GM13977 (cell line): ENCODE results near the gene GALNT14.

ENCODE experiments used
- DNase-seq: peaks from one replicate; pipeline ENCODE4 v3.0.0; 2012; ENCODE audit warnings: low spot score
- in situ Hi-C: fragments of 300-500 bp; cut with MboI; formaldehyde crosslinking; loops from one replicate; pipeline ENCODE4 v1.12.0; 2022; ENCODE audit warnings: low sequenced_read_pairs, low pct_unique_long_range_greater_than_20kb, mixed read lengths, inconsistent platforms; ENCODE audit not compliant: unreplicated experiment
- TF ChIP-seq, protein P1 (sequence below): IDR thresholded peaks from 2 replicates; pipeline ENCODE4 v1.5.1; 2012; ENCODE audit warnings: mild to moderate bottlenecking, control low read depth; ENCODE audit not compliant: insufficient read depth; ENCODE audit errors: extremely low read depth, missing control alignments

Gene GALNT14

DNA sequence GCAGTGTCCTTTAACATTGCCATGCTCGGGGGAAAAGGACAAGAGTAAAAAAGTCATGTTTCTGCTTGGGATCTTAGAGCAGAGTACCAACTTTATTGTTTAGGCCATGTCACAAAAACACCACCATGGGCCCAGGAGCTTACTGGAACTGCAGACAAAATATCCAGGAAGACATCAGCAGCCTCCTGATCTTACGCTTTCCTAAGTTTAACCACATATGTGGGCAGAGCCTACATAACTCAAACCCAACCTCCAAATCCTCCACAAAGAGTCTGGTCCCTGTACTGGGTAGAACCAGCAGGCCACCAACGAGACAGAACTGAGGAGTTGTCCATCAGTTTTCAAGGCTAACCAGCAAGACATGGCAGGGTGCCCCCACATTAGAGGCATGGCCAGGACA lies 10.3 kb downstream of the GALNT14 start:
- TF ChIP-seq, protein P1, sequence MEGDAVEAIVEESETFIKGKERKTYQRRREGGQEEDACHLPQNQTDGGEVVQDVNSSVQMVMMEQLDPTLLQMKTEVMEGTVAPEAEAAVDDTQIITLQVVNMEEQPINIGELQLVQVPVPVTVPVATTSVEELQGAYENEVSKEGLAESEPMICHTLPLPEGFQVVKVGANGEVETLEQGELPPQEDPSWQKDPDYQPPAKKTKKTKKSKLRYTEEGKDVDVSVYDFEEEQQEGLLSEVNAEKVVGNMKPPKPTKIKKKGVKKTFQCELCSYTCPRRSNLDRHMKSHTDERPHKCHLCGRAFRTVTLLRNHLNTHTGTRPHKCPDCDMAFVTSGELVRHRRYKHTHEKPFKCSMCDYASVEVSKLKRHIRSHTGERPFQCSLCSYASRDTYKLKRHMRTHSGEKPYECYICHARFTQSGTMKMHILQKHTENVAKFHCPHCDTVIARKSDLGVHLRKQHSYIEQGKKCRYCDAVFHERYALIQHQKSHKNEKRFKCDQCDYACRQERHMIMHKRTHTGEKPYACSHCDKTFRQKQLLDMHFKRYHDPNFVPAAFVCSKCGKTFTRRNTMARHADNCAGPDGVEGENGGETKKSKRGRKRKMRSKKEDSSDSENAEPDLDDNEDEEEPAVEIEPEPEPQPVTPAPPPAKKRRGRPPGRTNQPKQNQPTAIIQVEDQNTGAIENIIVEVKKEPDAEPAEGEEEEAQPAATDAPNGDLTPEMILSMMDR, result no peak
- in situ Hi-C loops, result no loop called here
- DNase-seq, result no peak

DNA sequence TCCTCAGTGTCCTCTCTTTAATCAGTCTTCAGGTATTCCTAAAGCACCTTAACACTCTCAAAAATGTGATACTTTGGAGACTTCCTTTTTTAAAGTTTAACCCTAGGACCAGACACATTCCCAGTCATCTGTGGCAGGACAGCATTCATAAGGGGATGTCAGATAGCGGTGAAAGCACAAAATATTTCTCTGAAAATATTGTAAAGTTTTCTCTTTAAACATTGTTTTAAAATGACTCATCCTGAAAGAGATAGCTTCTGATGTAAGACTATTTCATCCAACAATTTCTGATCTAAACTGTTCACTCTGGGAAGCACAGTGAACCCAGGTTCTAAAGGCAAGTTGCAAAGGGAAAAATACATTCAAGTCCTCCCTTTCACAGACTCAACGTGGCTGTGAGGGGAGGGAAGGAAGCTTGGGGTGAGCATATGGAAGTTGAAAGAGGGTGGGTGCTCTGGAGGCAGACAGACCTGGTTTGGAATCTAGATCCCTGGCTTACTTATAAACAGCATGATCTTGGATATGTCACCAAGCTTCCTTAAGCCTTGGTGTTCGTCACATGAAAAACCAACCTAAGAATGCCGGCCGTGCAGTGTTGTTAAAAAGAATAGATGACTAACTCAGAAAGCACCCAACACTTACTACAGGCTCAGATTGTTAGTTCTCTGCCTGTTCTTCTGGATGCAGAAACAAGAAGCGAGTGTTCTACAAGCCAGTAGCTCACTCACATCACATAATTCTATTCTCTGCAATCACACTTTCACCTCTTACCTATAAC lies 12.1 kb downstream of the GALNT14 start:
- DNase-seq, result no peak
- TF ChIP-seq, protein P1, result no peak
- in situ Hi-C loops, result no loop called here

DNA sequence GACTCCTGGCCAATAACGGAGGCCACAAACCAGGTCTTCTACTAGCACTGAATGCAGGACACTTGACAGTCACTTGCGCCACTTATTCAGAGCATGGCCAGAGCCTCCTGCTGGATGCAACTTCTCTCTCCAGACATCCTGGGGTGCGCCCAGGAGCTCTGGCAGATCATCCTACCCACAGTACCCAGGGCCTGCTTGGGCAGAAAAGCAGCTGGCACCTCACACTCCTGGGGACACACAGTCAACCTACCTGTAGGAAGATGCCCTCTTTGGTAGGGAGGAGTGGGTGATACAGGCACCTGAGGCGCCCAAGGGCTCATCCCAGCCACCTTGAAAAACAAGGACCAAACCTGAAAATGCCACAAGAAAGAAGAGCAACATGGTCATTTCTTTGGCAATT lies 13.3 kb downstream of the GALNT14 start:
- DNase-seq, result no peak
- TF ChIP-seq, protein P1, result no peak
- in situ Hi-C loops, result no loop called here

DNA sequence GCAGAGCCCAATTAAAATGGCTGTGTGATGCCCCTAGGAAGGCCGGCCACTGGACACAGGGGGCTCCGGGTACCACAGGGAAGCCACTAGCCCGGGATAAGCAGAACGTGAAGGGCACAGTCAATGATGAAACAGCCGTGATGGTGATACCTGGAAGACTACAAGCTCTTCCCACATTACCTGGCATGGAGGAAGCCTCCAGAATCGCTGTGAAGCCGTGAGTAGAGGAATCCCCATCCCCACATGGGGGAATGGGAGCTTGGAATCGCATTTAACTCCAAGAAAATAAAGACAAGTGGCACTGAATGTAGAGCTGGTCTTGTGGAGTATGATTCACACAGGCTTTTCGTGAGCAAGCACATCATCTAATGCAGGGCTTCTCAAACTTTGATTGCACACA lies 16.1 kb downstream of the GALNT14 start:
- in situ Hi-C loops, result no loop called here
- TF ChIP-seq, protein P1, result no peak

DNA sequence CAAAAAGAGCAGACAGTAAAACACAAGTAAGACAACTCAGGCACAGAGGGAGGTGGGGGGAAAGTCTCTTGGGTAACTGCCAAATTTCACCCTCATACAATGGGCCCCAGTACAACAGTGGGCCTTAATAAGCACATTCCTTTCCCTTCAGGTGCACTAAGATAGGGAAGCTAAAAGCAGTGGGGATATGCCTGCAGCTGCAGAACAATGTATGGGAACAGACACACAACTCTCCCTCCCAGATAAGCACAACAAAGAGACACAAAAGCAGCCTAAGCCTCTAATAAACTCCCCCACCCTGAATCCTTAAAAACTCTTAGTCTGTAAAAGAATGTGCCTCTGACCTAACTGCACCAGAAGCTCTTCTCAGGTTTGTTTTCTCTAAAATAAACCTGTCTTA lies 24.5 kb downstream of the GALNT14 start:
- in situ Hi-C loops, result no loop called here
- TF ChIP-seq, protein P1, result no peak
- no peak for DNase-seq

More for the DNA sequence above, 16.1 kb downstream of the GALNT14 start:
- DNase-seq, result no peak

DNA sequence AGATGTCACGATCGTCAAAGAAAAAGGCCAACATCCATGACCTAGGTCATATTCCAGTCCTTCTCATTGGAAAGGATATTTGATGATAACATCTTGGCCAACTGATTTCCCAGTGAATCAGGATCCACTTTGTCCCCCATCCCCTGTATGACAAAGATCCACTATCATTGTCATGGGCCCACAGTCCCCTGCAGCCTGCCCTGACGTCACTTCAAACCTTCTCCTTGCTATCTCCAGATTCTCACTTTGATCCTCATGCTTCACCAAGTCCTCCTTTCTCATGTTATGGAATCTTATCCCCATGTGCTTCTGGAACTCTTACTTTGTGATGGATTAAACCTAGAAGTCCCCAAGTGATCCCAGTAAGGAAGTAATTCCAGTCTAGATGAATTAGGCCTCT lies 25.7 kb downstream of the GALNT14 start:
- in situ Hi-C loops, result no loop called here
- no peak for DNase-seq
- TF ChIP-seq, protein P1, result no peak
